GM12878 (cell line): Measurements from ENCODE around the gene PPARD. TPM values are rescaled to one million over a fixed set of nuclear protein-coding genes. Genes with fewer than 3 reads are reported as not detected.

Source experiments
- HDGF ChIP-seq: fragments of 450-650 bp; IDR thresholded peaks from 2 replicates; pipeline ENCODE4 v1.6.1; 2016; ENCODE audit warnings: antibody characterized with exemption
- IKZF2 ChIP-seq, 2 experiments: fragments of 450-650 bp; IDR thresholded peaks; 2 replicates each; pipeline ENCODE4 v1.6.1; 2017; ENCODE audit warnings: mild to moderate bottlenecking in 2 of 2, moderate library complexity in 2 of 2
- MTA2 ChIP-seq: fragments of 450-650 bp; IDR thresholded peaks from 2 replicates; pipeline ENCODE4 v1.6.1; 2016; ENCODE audit warnings: low read depth, mild to moderate bottlenecking, moderate library complexity
- MTA3 ChIP-seq: IDR thresholded peaks from 2 replicates; pipeline ENCODE4 v1.6.1; 2012; ENCODE audit warnings: low read length, inconsistent platforms, borderline replicate concordance
- NBN ChIP-seq: fragments of 450-650 bp; IDR thresholded peaks from 2 replicates; pipeline ENCODE4 v1.6.1; 2016
- NFIC ChIP-seq: IDR thresholded peaks from 2 replicates; pipeline ENCODE4 v1.6.1; 2012; ENCODE audit warnings: low read depth, mild to moderate bottlenecking, inconsistent platforms, low read length, moderate library complexity
- YY1 ChIP-seq: IDR thresholded peaks from 2 replicates; pipeline ENCODE4 v1.6.1; 2011; ENCODE audit warnings: low read depth, mild to moderate bottlenecking, low read length
- ZBTB40 ChIP-seq: fragments of 450-650 bp; IDR thresholded peaks from 2 replicates; pipeline ENCODE4 v1.6.1; 2016; ENCODE audit warnings: mild to moderate bottlenecking, moderate library complexity, borderline replicate concordance
- ZNF687 ChIP-seq: fragments of 450-650 bp; IDR thresholded peaks from 2 replicates; pipeline ENCODE4 v1.6.1; 2017; ENCODE audit warnings: mild to moderate bottlenecking, moderate library complexity
- polyA plus RNA-seq, 11 experiments: library from polyadenylated mRNA; depleted of rRNA in 4 of 11; unstranded in 6 of 11; stranded (reverse) in 5 of 11; fragments of >200 nt; fragmentation: Nextera tagmentation in 4 of 11; fragmentation: Illumina TruSeq in 1 of 11; extraction: Ambion mirVana in 4 of 11; extraction: Trizol in 1 of 11; gene quantifications; 1 replicate in 1 of 11; 2 replicates in 10 of 11; pipeline versions ENCODE4 v1.2.1 to v1.2.3, GENCODE V29; 2011 to 2016; ENCODE audit warnings: inconsistent platforms in 2 of 11, missing spikeins in 2 of 11, low read depth in 1 of 11
- total RNA-seq, 4 experiments: library from RNA; depleted of rRNA in 3 of 4; stranded (reverse); fragments of >200 nt in 3 of 4; fragmentation: Illumina TruSeq in 1 of 4; extraction: Trizol in 1 of 4; gene quantifications; 2 replicates each; pipeline versions ENCODE4 v1.2.1 to v1.2.3, GENCODE V29; 2013 to 2021

Gene PPARD
- total and polyA plus RNA-seq, 10 of the 15 experiments (the other 5 are each of a cell fraction or from before 2014, with no cell fraction given): 0.05 to 12.6 (median 6.7) TPM

GRCh38 chr6:35370124-35370741 is 27.9 kb downstream of the PPARD start (continued):
- TF ChIP-seq ZNF687 (peak; percentile 67; the same call in 1 of the 2 replicates), HDGF (0 out of 2 replicates have a peak, but pooled peaks have one; percentile 53), IKZF2 (IDR thresholded peaks at IDR 0.05) (peak; percentile 37 to 44; a peak in 3 of 4 replicates), NBN (0 out of 2 replicates have a peak, but pooled peaks have one; percentile 35), NFIC (peak; percentile 33; the same call in 1 of the 2 replicates), ZBTB40 (peak; percentile 28; the same call in 1 of the 2 replicates), MTA3 (0 out of 2 replicates have a peak, but pooled peaks have one; percentile 17), MTA2 (peak; percentile 21; the same call in 1 of the 2 replicates), YY1 (peak; percentile 75)
- TF ChIP-seq, all 136 proteins: peak for 22
